Measurements from ENCODE around the gene PES1. TPM values are rescaled to one million over a fixed set of nuclear protein-coding genes. Genes with fewer than 3 reads are reported as not detected.
"Not testable (repeated sequence)": the region's sequence is repeated elsewhere in the genome, so short reads cannot be mapped to it uniquely, and the experiment has no call there.

The PES1 gene
- total RNA-seq, 1 experiment from 2014 or later, result 111 TPM

DNA sequence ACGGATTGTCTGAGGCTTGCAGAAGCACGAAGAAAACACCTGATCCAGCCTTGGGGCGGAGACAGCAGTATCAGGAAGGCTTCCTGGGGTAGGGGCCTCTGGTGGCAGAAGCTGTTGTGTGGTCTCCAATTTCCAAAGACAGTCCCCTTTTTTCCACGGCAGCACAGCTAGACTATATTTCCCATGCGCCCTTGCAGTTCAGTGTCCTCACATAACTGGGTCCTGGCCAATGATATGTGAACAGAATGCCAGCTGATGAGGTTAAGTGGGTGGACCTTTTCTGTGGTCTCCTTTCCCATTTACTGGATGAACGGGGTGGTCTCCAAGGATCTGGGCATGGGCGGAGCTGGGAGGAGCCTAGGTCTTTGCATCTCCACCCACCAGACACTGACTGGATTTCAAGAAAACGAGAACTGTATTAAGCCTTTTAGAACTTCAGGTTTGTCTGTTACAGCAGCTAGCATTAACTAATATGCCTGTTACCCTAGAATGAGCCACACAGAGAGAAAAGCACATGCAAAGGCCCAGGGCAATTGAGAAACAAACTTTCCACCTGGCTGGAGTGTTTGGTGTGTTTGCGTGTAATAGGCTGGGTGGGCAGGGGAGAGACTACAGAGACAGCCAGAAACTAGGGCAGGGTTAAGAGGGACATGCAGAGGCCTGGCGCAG lies 23.4 kb downstream of the PES1 start:
- Histone ChIP-seq H3K36me3 (ENCODE audit: control insufficient read depth, insufficient read depth, low read length) (no peaks in the 10 kb centered on the region), H3K4me3 (ENCODE audit: low read depth in 2 of 2, low read length in 2 of 2) (no peak overlapping the region), H3K4me1 (ENCODE audit: control insufficient read depth, insufficient read depth, low read length) (peaks cover 4% of the 10 kb centered on the region), H3K27me3 (ENCODE audit: control insufficient read depth, insufficient read depth, low read length) (no peaks in the 10 kb centered on the region), H3K9me3 (ENCODE audit: control insufficient read depth, insufficient read depth, low read depth, low read length) (no peaks in the 10 kb centered on the region), H3K27ac (ENCODE audit: low read length) (no peak overlapping the region)
- TF ChIP-seq, protein P1, sequence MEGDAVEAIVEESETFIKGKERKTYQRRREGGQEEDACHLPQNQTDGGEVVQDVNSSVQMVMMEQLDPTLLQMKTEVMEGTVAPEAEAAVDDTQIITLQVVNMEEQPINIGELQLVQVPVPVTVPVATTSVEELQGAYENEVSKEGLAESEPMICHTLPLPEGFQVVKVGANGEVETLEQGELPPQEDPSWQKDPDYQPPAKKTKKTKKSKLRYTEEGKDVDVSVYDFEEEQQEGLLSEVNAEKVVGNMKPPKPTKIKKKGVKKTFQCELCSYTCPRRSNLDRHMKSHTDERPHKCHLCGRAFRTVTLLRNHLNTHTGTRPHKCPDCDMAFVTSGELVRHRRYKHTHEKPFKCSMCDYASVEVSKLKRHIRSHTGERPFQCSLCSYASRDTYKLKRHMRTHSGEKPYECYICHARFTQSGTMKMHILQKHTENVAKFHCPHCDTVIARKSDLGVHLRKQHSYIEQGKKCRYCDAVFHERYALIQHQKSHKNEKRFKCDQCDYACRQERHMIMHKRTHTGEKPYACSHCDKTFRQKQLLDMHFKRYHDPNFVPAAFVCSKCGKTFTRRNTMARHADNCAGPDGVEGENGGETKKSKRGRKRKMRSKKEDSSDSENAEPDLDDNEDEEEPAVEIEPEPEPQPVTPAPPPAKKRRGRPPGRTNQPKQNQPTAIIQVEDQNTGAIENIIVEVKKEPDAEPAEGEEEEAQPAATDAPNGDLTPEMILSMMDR (IDR thresholded peaks at IDR 0.05), result no peak
- TF ChIP-seq TCF7L2 (IDR thresholded peaks at IDR 0.05; ENCODE audit: low read depth, low read length), result no peak
- TF ChIP-seq SIN3A (IDR thresholded peaks at IDR 0.05; ENCODE audit: borderline replicate concordance, insufficient read depth, low read depth, low read length), result no peak
- TF ChIP-seq, protein P2, sequence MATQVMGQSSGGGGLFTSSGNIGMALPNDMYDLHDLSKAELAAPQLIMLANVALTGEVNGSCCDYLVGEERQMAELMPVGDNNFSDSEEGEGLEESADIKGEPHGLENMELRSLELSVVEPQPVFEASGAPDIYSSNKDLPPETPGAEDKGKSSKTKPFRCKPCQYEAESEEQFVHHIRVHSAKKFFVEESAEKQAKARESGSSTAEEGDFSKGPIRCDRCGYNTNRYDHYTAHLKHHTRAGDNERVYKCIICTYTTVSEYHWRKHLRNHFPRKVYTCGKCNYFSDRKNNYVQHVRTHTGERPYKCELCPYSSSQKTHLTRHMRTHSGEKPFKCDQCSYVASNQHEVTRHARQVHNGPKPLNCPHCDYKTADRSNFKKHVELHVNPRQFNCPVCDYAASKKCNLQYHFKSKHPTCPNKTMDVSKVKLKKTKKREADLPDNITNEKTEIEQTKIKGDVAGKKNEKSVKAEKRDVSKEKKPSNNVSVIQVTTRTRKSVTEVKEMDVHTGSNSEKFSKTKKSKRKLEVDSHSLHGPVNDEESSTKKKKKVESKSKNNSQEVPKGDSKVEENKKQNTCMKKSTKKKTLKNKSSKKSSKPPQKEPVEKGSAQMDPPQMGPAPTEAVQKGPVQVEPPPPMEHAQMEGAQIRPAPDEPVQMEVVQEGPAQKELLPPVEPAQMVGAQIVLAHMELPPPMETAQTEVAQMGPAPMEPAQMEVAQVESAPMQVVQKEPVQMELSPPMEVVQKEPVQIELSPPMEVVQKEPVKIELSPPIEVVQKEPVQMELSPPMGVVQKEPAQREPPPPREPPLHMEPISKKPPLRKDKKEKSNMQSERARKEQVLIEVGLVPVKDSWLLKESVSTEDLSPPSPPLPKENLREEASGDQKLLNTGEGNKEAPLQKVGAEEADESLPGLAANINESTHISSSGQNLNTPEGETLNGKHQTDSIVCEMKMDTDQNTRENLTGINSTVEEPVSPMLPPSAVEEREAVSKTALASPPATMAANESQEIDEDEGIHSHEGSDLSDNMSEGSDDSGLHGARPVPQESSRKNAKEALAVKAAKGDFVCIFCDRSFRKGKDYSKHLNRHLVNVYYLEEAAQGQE (IDR thresholded peaks at IDR 0.05; ENCODE audit: insufficient read depth in 1 of 2, low read depth in 2 of 2, low read length in 1 of 2), result no peak
- no peak for TF ChIP-seq POLR2AphosphoS5 (IDR thresholded peaks at IDR 0.05; ENCODE audit: low read depth, low read length)
- DNase-seq (ENCODE audit: low read depth, low spot score) (no peak), ATAC-seq (no peak)
- intact Hi-C loops (cut with micrococcal nuclease; ENCODE audit: unreplicated experiment), result no loop called here
- POLR2A ChIA-PET, result no interaction called here
- CTCF ChIA-PET, result no interaction called here
- in situ Hi-C loops (cut with HindIII; ENCODE audit: low pct_unique_long_range_greater_than_20kb, low sequenced_read_pairs), result no loop called here
- BruUV-seq (replicated peaks), result no TSS peak

DNA sequence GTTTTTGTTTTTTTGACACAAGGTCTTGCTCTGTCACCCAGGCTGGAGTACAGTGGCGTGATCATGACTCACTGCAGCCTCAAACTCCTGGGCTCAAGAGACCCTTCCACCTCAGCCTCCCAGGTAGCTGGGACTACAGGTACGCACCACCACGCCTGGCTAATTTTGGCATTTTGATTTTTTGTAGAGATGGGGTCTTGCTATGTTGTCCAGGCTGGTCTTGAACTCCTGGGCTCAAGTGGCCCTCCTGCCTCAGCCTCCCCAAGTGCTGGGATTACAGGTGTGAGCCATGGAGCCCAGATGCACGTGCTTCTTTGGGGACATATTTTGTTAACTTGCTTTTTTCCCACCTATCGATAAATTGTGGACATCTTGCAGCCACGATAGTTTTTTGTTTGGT lies 24.4 kb downstream of the PES1 start:
- in situ Hi-C loops (cut with HindIII; ENCODE audit: low pct_unique_long_range_greater_than_20kb, low sequenced_read_pairs); H3K4me3 ChIP-seq (ENCODE audit: low read depth in 2 of 2, low read length in 2 of 2); H3K36me3 ChIP-seq (ENCODE audit: control insufficient read depth, insufficient read depth, low read length); POLR2A ChIA-PET; H3K27ac ChIP-seq (ENCODE audit: low read length); H3K9me3 ChIP-seq (ENCODE audit: control insufficient read depth, insufficient read depth, low read depth, low read length); CTCF ChIA-PET; DNase-seq (ENCODE audit: low read depth, low spot score); ATAC-seq; H3K27me3 ChIP-seq (ENCODE audit: control insufficient read depth, insufficient read depth, low read length); intact Hi-C loops (cut with micrococcal nuclease; ENCODE audit: unreplicated experiment); H3K4me1 ChIP-seq (ENCODE audit: control insufficient read depth, insufficient read depth, low read length); BruUV-seq (replicated peaks): not testable (repeated sequence)

DNA sequence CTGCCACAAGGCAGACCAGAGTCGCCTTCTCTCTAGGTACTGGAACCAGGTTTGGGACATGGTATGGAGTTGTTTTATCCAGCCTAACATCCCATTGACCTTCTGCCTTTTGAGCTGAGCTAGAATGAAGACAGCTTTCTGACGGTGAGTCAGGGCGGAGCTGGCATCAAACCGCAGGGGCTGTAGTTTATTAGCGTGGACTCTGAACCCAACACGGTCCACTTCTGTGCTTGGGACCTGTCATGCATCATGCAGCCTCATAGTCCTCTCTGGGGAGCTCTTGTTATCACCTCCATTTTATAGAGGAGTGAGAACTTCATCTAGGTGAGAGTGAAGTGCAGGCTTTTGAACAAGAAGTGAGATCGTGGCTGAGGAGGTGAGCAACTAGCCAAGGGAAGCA lies 25.6 kb downstream of the PES1 start:
- Histone ChIP-seq H3K27me3 (ENCODE audit: control insufficient read depth, insufficient read depth, low read length) (no peaks in the 10 kb centered on the region), H3K4me3 (ENCODE audit: low read depth in 2 of 2, low read length in 2 of 2) (no peak overlapping the region), H3K4me1 (ENCODE audit: control insufficient read depth, insufficient read depth, low read length) (no peaks in the 10 kb centered on the region; the same call in 1 of the 2 replicates), H3K27ac (ENCODE audit: low read length) (no peak overlapping the region), H3K36me3 (ENCODE audit: control insufficient read depth, insufficient read depth, low read length) (no peaks in the 10 kb centered on the region), H3K9me3 (ENCODE audit: control insufficient read depth, insufficient read depth, low read depth, low read length) (no peaks in the 10 kb centered on the region)
- ChIA-PET CTCF (no interaction called here), POLR2A (no interaction called here)
- in situ Hi-C loops (cut with HindIII; ENCODE audit: low pct_unique_long_range_greater_than_20kb, low sequenced_read_pairs), result no loop called here
- ATAC-seq (no peak), DNase-seq (ENCODE audit: low read depth, low spot score) (no peak)
- TF ChIP-seq, protein P2 (IDR thresholded peaks at IDR 0.05; ENCODE audit: insufficient read depth in 1 of 2, low read depth in 2 of 2, low read length in 1 of 2), result no peak
- TF ChIP-seq SIN3A (IDR thresholded peaks at IDR 0.05; ENCODE audit: borderline replicate concordance, insufficient read depth, low read depth, low read length), result no peak
- TF ChIP-seq, protein P1 (IDR thresholded peaks at IDR 0.05), result no peak
- TF ChIP-seq POLR2AphosphoS5 (IDR thresholded peaks at IDR 0.05; ENCODE audit: low read depth, low read length), result no peak
- no TSS peak for BruUV-seq (replicated peaks)
- intact Hi-C loops (cut with micrococcal nuclease; ENCODE audit: unreplicated experiment), result no loop called here
